GM12878 (cell line): ENCODE results near the gene SLCO2A1. TPM values are rescaled to one million over a fixed set of nuclear protein-coding genes. Genes with fewer than 3 reads are reported as not detected.

Source experiments
- ATAC-seq: fragments of 200-7000 bp; cut with Tn5 transposase; 3 replicates; pipeline ENCODE4 v1.9.1; 2020; ENCODE audit warnings: mild to moderate bottlenecking, moderate library complexity
- BruUV-seq: library from RNA; stranded (reverse); fragments of 400-500 nt; replicated peaks from 2 replicates; lab custom pipeline; 2021; lab: Mats Ljungman, UMichigan
- CTCF ChIA-PET: fragments of 300-600 bp; sonication (Branson Sonifier 250); formaldehyde crosslinking; extraction: SDS; loops from one replicate; lab custom pipeline; 2021; ENCODE audit warnings: inconsistent platforms; lab: Yijun Ruan, JAX
- POLR2A ChIA-PET: fragments of 350-600 bp; formaldehyde crosslinking; extraction: SDS; loops from one replicate; lab custom pipeline; 2021; ENCODE audit warnings: inconsistent platforms; lab: Charles Lee
- RAD21 ChIA-PET: fragments of 300-600 bp; sonication (Branson Sonifier 250); formaldehyde crosslinking; loops from one replicate; lab custom pipeline; 2023; ENCODE audit warnings: antibody characterized with exemption; ENCODE audit not compliant: unreplicated experiment; lab: Charles Lee
- SMC1A ChIA-PET: fragments of 300-600 bp; sonication (Branson Sonifier 250); formaldehyde crosslinking; loops from one replicate; lab custom pipeline; 2023; ENCODE audit not compliant: unreplicated experiment, uncharacterized antibody; lab: Charles Lee
- DNase-seq: peaks from one replicate; pipeline ENCODE4 v3.0.0-alpha.2; 2011; ENCODE audit warnings: low read depth, low spot score
- FAIRE-seq: peaks from 3 replicates; lab custom pipeline; 2011; peaks lifted over from hg19 to GRCh38; lab: Jason Lieb, UNC
- H2AFZ ChIP-seq: 2 replicates; pipeline ENCODE4 v1.6.0; 2011; ENCODE audit warnings: low read depth, low read length, control low read depth; ENCODE audit not compliant: control insufficient read depth
- H3K27ac ChIP-seq: 2 replicates; pipeline ENCODE4 v1.5.1; 2011; ENCODE audit warnings: control low read depth; ENCODE audit not compliant: control insufficient read depth, insufficient read depth
- H3K27me3 ChIP-seq, 2 experiments: replicated peaks in 1 of 2; 2 replicates each; pipeline versions ENCODE4 v1.6.0 to v1.6.1; 2011; ENCODE audit warnings: low read length in 1 of 2; ENCODE audit not compliant: control insufficient read depth in 2 of 2, insufficient read depth in 2 of 2
- H3K36me3 ChIP-seq, 2 experiments: 2 replicates each; pipeline ENCODE4 v1.5.1; 2011; ENCODE audit warnings: low read length in 1 of 2; ENCODE audit not compliant: control insufficient read depth in 2 of 2, insufficient read depth in 2 of 2
- H3K4me1 ChIP-seq: 2 replicates; pipeline ENCODE4 v1.6.1; 2011; ENCODE audit warnings: mild to moderate bottlenecking, low read length, moderate library complexity, mixed read lengths; ENCODE audit not compliant: control insufficient read depth, insufficient read depth
- H3K4me2 ChIP-seq: 2 replicates; pipeline ENCODE4 v1.6.0; 2011; ENCODE audit warnings: control low read depth; ENCODE audit not compliant: control insufficient read depth, insufficient read depth
- H3K4me3 ChIP-seq: fragments of 200-600 bp; sonication (generic); 2 replicates; pipeline ENCODE4 v1.5.1; 2016
- H3K79me2 ChIP-seq: 2 replicates; pipeline ENCODE4 v1.6.0; 2011; ENCODE audit warnings: low read length; ENCODE audit not compliant: control insufficient read depth, insufficient read depth
- H3K9ac ChIP-seq: 2 replicates; pipeline ENCODE4 v1.8.0; 2011; ENCODE audit warnings: low read length, control low read depth, mixed read lengths; ENCODE audit not compliant: control insufficient read depth, insufficient read depth
- H3K9me3 ChIP-seq: replicated peaks from 3 replicates; pipeline ENCODE4 v1.5.1; 2011; ENCODE audit warnings: mild to moderate bottlenecking, low read length; ENCODE audit not compliant: control insufficient read depth, insufficient read depth
- H4K20me1 ChIP-seq: 2 replicates; pipeline ENCODE4 v1.6.0; 2011; ENCODE audit not compliant: control insufficient read depth, insufficient read depth
- ATF7 ChIP-seq: fragments of 450-650 bp; IDR thresholded peaks from 2 replicates; pipeline ENCODE4 v1.6.1; 2016; ENCODE audit warnings: low read depth, mild to moderate bottlenecking
- CUX1 ChIP-seq: IDR thresholded peaks from 2 replicates; pipeline ENCODE4 v1.6.1; 2012; ENCODE audit warnings: improper control_type of control experiment, low read depth, low read length; ENCODE audit not compliant: insufficient replicate concordance
- FOXK2 ChIP-seq: fragments of 450-650 bp; IDR thresholded peaks from 2 replicates; pipeline ENCODE4 v1.6.1; 2017; ENCODE audit warnings: mild to moderate bottlenecking, moderate library complexity
- MTA2 ChIP-seq: fragments of 450-650 bp; IDR thresholded peaks from 2 replicates; pipeline ENCODE4 v1.6.1; 2016; ENCODE audit warnings: low read depth, mild to moderate bottlenecking, moderate library complexity
- SUZ12 ChIP-seq: fragments of 200-600 bp; sonication (generic); IDR thresholded peaks from one replicate; pipeline ENCODE4 v1.6.1; 2018; ENCODE audit warnings: antibody characterized with exemption, mild to moderate bottlenecking; ENCODE audit not compliant: unreplicated experiment
- TAF1 ChIP-seq: IDR thresholded peaks from 2 replicates; pipeline ENCODE4 v1.6.1; 2011; ENCODE audit warnings: mild to moderate bottlenecking, low read depth, low read length, borderline replicate concordance
- ZNF622 ChIP-seq: fragments of 450-650 bp; IDR thresholded peaks from 2 replicates; pipeline ENCODE4 v1.6.1; 2017; ENCODE audit warnings: mild to moderate bottlenecking, inconsistent platforms
- ZNF687 ChIP-seq: fragments of 450-650 bp; IDR thresholded peaks from 2 replicates; pipeline ENCODE4 v1.6.1; 2017; ENCODE audit warnings: mild to moderate bottlenecking, moderate library complexity
- ZSCAN29 ChIP-seq: fragments of 450-650 bp; IDR thresholded peaks from 2 replicates; pipeline ENCODE4 v1.6.1; 2017; ENCODE audit warnings: mild to moderate bottlenecking, moderate library complexity
- WGBS: methylation state at CpG from one replicate; pipeline ENCODE4 v1.1.6; 2016; ENCODE audit warnings: low lambda C conversion rate; ENCODE audit not compliant: insufficient replicate concordance, insufficient coverage; ENCODE audit errors: missing lambda C conversion rate; 5-methylcytosine and 5-hydroxymethylcytosine counted together
- in situ Hi-C: fragments of 300-500 bp; cut with MboI; formaldehyde crosslinking; loops from 9 replicates; pipeline ENCODE4 v1.14.3; 2018; ENCODE audit warnings: mixed read lengths
- intact Hi-C: fragments of 100-400 bp; cut with micrococcal nuclease; formaldehyde crosslinking; loops from one replicate; pipeline ENCODE4 v1.14.2; 2022; ENCODE audit not compliant: unreplicated experiment
- polyA plus RNA-seq, 11 experiments: library from polyadenylated mRNA; depleted of rRNA in 4 of 11; unstranded in 6 of 11; stranded (reverse) in 5 of 11; fragments of >200 nt; fragmentation: Nextera tagmentation in 4 of 11; fragmentation: Illumina TruSeq in 1 of 11; extraction: Ambion mirVana in 4 of 11; extraction: Trizol in 1 of 11; gene quantifications; 1 replicate in 1 of 11; 2 replicates in 10 of 11; pipeline versions ENCODE4 v1.2.1 to v1.2.3, GENCODE V29; 2011 to 2016; ENCODE audit warnings: inconsistent platforms in 2 of 11, missing spikeins in 2 of 11, low read depth in 1 of 11
- total RNA-seq, 4 experiments: library from RNA; depleted of rRNA in 3 of 4; stranded (reverse); fragments of >200 nt in 3 of 4; fragmentation: Illumina TruSeq in 1 of 4; extraction: Trizol in 1 of 4; gene quantifications; 2 replicates each; pipeline versions ENCODE4 v1.2.1 to v1.2.3, GENCODE V29; 2013 to 2021

Gene SLCO2A1
- total and polyA plus RNA-seq, 10 of the 15 experiments (the other 5 are each of a cell fraction or from before 2014, with no cell fraction given): 0.05 TPM; not detected in 9

- no peak for TF ChIP-seq ZNF687
- TF ChIP-seq, all 136 proteins: peak for 0
Measured at GRCh38 chr3:133963657-133964396, 65.9 kb downstream of the SLCO2A1 start (continued).

GRCh38 chr3:133962849-133963248, 66.9 kb downstream of the SLCO2A1 start:
- no peak for ATAC-seq
- BruUV-seq: no TSS peak
- Histone ChIP-seq H3K79me2 (no peaks in the 10 kb centered on the region), H3K4me3 (no peak overlapping the region), H3K27ac (no peak overlapping the region), H3K9me3 (no peaks in the 10 kb centered on the region), H3K9ac (no peak overlapping the region), H3K4me2 (no peak overlapping the region), H3K36me3 (no peaks in the 10 kb centered on the region), H4K20me1 (no peaks in the 10 kb centered on the region), H3K27me3 (no peaks in the 10 kb centered on the region), H3K4me1 (no peaks in the 10 kb centered on the region), H2AFZ (no peak overlapping the region)
- ChIA-PET POLR2A (no interaction called here), RAD21 (no interaction called here), SMC1A (no interaction called here), CTCF (no interaction called here)
- WGBS: 4% methylated on average over 2 of the region's 2 CpGs
- no peak for FAIRE-seq
- no peak for DNase-seq
- in situ Hi-C loops: no loop called here
- intact Hi-C loops: no loop called here
- TF ChIP-seq TAF1: no peak
- no peak for TF ChIP-seq MTA2
- TF ChIP-seq SUZ12: no peak
- no peak for TF ChIP-seq FOXK2
- TF ChIP-seq CUX1: no peak
- no peak for TF ChIP-seq ATF7
- no peak for TF ChIP-seq ZSCAN29
- no peak for TF ChIP-seq ZNF622
